ENCODE results near the gene CHST8.

CHST8 gene

GRCh38 chr19:33705090-33705847, 83.5 kb downstream of the CHST8 start:
- no peak overlapping the region for H3K4me3 Mint-ChIP-seq
- H3K36me3 Mint-ChIP-seq (ENCODE audit: low read depth) = no peaks in the 10 kb centered on the region
- no peaks in the 10 kb centered on the region for H3K4me1 Mint-ChIP-seq (ENCODE audit: low read depth)
- H3K27ac Mint-ChIP-seq = no peak overlapping the region
- no peaks in the 10 kb centered on the region for H3K27me3 Mint-ChIP-seq (ENCODE audit: low read depth)
- H3K9me3 Mint-ChIP-seq = no peaks in the 10 kb centered on the region
- no peak for DNase-seq (ENCODE audit: low spot score)

- no peaks in the 10 kb centered on the region for H3K9me3 Mint-ChIP-seq
- H3K4me1 Mint-ChIP-seq (ENCODE audit: low read depth) = no peaks in the 10 kb centered on the region
- no peaks in the 10 kb centered on the region for H3K27me3 Mint-ChIP-seq (ENCODE audit: low read depth)
- H3K36me3 Mint-ChIP-seq (ENCODE audit: low read depth) = no peaks in the 10 kb centered on the region
- H3K4me3 Mint-ChIP-seq = no peak overlapping the region
- H3K27ac Mint-ChIP-seq = no peak overlapping the region
- DNase-seq (ENCODE audit: low spot score) = no peak
Observed at GRCh38 chr19:33705860-33706259, 84.1 kb downstream of the CHST8 start.

- no peaks in the 10 kb centered on the region for H3K27me3 Mint-ChIP-seq (ENCODE audit: low read depth)
- H3K36me3 Mint-ChIP-seq (ENCODE audit: low read depth) = no peaks in the 10 kb centered on the region
- no peaks in the 10 kb centered on the region for H3K9me3 Mint-ChIP-seq
- H3K27ac Mint-ChIP-seq = no peak overlapping the region
- H3K4me3 Mint-ChIP-seq = no peak overlapping the region
- DNase-seq (ENCODE audit: low spot score) = no peak
- H3K4me1 Mint-ChIP-seq (ENCODE audit: low read depth) = no peaks in the 10 kb centered on the region
Observed at GRCh38 chr19:33706631-33707030, 84.9 kb downstream of the CHST8 start.

GRCh38 chr19:33712268-33712667, 90.5 kb downstream of the CHST8 start:
- H3K9me3 Mint-ChIP-seq = no peaks in the 10 kb centered on the region
- H3K4me3 Mint-ChIP-seq = no peak overlapping the region
- DNase-seq (ENCODE audit: low spot score) = no peak
- no peak overlapping the region for H3K27ac Mint-ChIP-seq
- no peaks in the 10 kb centered on the region for H3K27me3 Mint-ChIP-seq (ENCODE audit: low read depth)
- no peaks in the 10 kb centered on the region for H3K4me1 Mint-ChIP-seq (ENCODE audit: low read depth)
- no peaks in the 10 kb centered on the region for H3K36me3 Mint-ChIP-seq (ENCODE audit: low read depth)

- Mint-ChIP-seq H3K4me1 (ENCODE audit: low read depth) (no peaks in the 10 kb centered on the region), H3K9me3 (no peaks in the 10 kb centered on the region), H3K27me3 (ENCODE audit: low read depth) (no peaks in the 10 kb centered on the region), H3K4me3 (no peak overlapping the region), H3K36me3 (ENCODE audit: low read depth) (no peaks in the 10 kb centered on the region), H3K27ac (no peak overlapping the region)
- no peak for DNase-seq (ENCODE audit: low spot score)
Observed at GRCh38 chr19:33713194-33713593, 91.4 kb downstream of the CHST8 start.

GRCh38 chr19:33714149-33714548, 92.4 kb downstream of the CHST8 start:
- Mint-ChIP-seq H3K4me1 (ENCODE audit: low read depth) (no peaks in the 10 kb centered on the region), H3K27me3 (ENCODE audit: low read depth) (no peaks in the 10 kb centered on the region), H3K9me3 (no peaks in the 10 kb centered on the region), H3K36me3 (ENCODE audit: low read depth) (no peaks in the 10 kb centered on the region), H3K4me3 (no peak overlapping the region), H3K27ac (no peak overlapping the region)
- DNase-seq (ENCODE audit: low spot score) = no peak

GRCh38 chr19:33715462-33715861, 93.7 kb downstream of the CHST8 start:
- H3K27me3 Mint-ChIP-seq (ENCODE audit: low read depth) = no peaks in the 10 kb centered on the region
- H3K4me3 Mint-ChIP-seq = no peak overlapping the region
- no peaks in the 10 kb centered on the region for H3K36me3 Mint-ChIP-seq (ENCODE audit: low read depth)
- no peak overlapping the region for H3K27ac Mint-ChIP-seq
- no peaks in the 10 kb centered on the region for H3K4me1 Mint-ChIP-seq (ENCODE audit: low read depth)
- DNase-seq (ENCODE audit: low spot score) = no peak
- no peaks in the 10 kb centered on the region for H3K9me3 Mint-ChIP-seq

- Mint-ChIP-seq H3K9me3 (no peaks in the 10 kb centered on the region), H3K36me3 (ENCODE audit: low read depth) (no peaks in the 10 kb centered on the region), H3K27me3 (ENCODE audit: low read depth) (no peaks in the 10 kb centered on the region), H3K4me3 (no peak overlapping the region), H3K4me1 (ENCODE audit: low read depth) (no peaks in the 10 kb centered on the region), H3K27ac (no peak overlapping the region)
- DNase-seq (ENCODE audit: low spot score) = no peak
Observed at GRCh38 chr19:33717878-33718277, 96.1 kb downstream of the CHST8 start.

GRCh38 chr19:33718651-33719254, 97.0 kb downstream of the CHST8 start:
- no peak overlapping the region for H3K27ac Mint-ChIP-seq
- H3K36me3 Mint-ChIP-seq (ENCODE audit: low read depth) = no peaks in the 10 kb centered on the region
- no peaks in the 10 kb centered on the region for H3K27me3 Mint-ChIP-seq (ENCODE audit: low read depth)
- no peak for DNase-seq (ENCODE audit: low spot score)
- no peaks in the 10 kb centered on the region for H3K9me3 Mint-ChIP-seq
- no peak overlapping the region for H3K4me3 Mint-ChIP-seq
- no peaks in the 10 kb centered on the region for H3K4me1 Mint-ChIP-seq (ENCODE audit: low read depth)

- Mint-ChIP-seq H3K9me3 (no peaks in the 10 kb centered on the region), H3K36me3 (ENCODE audit: low read depth) (no peaks in the 10 kb centered on the region), H3K4me3 (no peak overlapping the region), H3K27ac (no peak overlapping the region), H3K4me1 (ENCODE audit: low read depth) (no peaks in the 10 kb centered on the region), H3K27me3 (ENCODE audit: low read depth) (no peaks in the 10 kb centered on the region)
- DNase-seq (ENCODE audit: low spot score) = no peak
Observed at GRCh38 chr19:33719366-33720154, 97.8 kb downstream of the CHST8 start.

GRCh38 chr19:33720155-33720493, 98.4 kb downstream of the CHST8 start:
- no peaks in the 10 kb centered on the region for H3K4me1 Mint-ChIP-seq (ENCODE audit: low read depth)
- DNase-seq (ENCODE audit: low spot score) = no peak
- H3K27ac Mint-ChIP-seq = no peak overlapping the region
- H3K27me3 Mint-ChIP-seq (ENCODE audit: low read depth) = no peaks in the 10 kb centered on the region
- no peak overlapping the region for H3K4me3 Mint-ChIP-seq
- no peaks in the 10 kb centered on the region for H3K9me3 Mint-ChIP-seq
- H3K36me3 Mint-ChIP-seq (ENCODE audit: low read depth) = no peaks in the 10 kb centered on the region

- H3K4me3 Mint-ChIP-seq = no peak overlapping the region
- H3K27ac Mint-ChIP-seq = no peak overlapping the region
- no peak for DNase-seq (ENCODE audit: low spot score)
- H3K27me3 Mint-ChIP-seq (ENCODE audit: low read depth) = no peaks in the 10 kb centered on the region
- H3K4me1 Mint-ChIP-seq (ENCODE audit: low read depth) = no peaks in the 10 kb centered on the region
- H3K9me3 Mint-ChIP-seq = no peaks in the 10 kb centered on the region
- no peaks in the 10 kb centered on the region for H3K36me3 Mint-ChIP-seq (ENCODE audit: low read depth)
Observed at GRCh38 chr19:33720691-33721682, 99.2 kb downstream of the CHST8 start.

- Mint-ChIP-seq H3K36me3 (ENCODE audit: low read depth) (no peaks in the 10 kb centered on the region), H3K4me1 (ENCODE audit: low read depth) (no peaks in the 10 kb centered on the region), H3K27ac (no peak overlapping the region), H3K9me3 (no peaks in the 10 kb centered on the region), H3K4me3 (no peak overlapping the region), H3K27me3 (ENCODE audit: low read depth) (no peaks in the 10 kb centered on the region)
- no peak for DNase-seq (ENCODE audit: low spot score)
Observed at GRCh38 chr19:33721735-33722297, 100.1 kb downstream of the CHST8 start.
